NCI-H187 (cell line): Measurements from ENCODE around the gene WBP11.
"Not testable (repeated sequence)": the region's sequence is repeated elsewhere in the genome, so short reads cannot be mapped to it uniquely, and the experiment has no call there.

Experiments used
- DNase-seq, 2 experiments: peaks; one replicate each; lab custom pipeline; 2025; lab: John Stamatoyannopoulos, UW

The WBP11 gene

DNA sequence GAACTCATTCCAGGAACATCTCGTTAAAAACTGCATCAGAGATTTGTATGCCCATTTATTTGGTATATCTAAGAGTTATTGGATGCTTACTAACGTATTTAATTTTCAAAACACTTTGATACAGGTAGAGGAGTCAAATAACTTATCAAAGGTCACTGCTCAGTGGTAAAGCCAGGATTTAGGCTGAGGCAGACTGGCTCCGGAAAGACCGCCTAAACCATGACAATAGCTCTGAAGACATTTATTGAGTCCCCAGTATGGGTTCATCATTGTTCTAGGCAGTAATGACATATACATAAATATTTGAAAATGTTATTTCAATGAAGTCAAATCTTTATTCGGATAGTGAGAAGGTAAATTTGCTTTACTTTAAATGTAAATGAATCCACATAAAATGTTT, 30.3 kb downstream of the WBP11 start:
- DNase-seq: no peak

DNA sequence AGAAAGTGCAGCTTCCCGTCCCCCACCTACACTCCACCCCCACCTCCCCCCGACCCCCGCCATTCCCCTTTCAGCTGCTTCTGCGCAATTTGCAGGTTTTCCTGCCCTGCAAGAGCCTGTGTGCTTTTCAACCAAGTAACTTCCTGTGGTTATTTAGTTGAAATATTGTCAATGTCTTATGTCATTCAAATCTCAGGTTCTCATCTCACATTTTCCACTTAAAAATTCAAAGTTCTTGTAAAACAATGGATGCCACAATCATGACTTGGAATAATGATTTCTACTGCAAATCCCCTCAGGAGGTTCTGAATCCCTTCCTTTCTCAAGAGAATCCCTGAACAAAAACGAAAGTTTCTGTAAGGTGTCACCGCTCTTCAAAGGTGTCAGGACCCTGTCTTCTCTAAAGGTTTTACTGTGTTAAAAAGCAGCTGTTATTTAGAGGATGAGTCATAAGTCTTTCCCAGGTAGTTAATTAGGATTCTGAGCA, 31.6 kb downstream of the WBP11 start:
- no peak for DNase-seq

DNA sequence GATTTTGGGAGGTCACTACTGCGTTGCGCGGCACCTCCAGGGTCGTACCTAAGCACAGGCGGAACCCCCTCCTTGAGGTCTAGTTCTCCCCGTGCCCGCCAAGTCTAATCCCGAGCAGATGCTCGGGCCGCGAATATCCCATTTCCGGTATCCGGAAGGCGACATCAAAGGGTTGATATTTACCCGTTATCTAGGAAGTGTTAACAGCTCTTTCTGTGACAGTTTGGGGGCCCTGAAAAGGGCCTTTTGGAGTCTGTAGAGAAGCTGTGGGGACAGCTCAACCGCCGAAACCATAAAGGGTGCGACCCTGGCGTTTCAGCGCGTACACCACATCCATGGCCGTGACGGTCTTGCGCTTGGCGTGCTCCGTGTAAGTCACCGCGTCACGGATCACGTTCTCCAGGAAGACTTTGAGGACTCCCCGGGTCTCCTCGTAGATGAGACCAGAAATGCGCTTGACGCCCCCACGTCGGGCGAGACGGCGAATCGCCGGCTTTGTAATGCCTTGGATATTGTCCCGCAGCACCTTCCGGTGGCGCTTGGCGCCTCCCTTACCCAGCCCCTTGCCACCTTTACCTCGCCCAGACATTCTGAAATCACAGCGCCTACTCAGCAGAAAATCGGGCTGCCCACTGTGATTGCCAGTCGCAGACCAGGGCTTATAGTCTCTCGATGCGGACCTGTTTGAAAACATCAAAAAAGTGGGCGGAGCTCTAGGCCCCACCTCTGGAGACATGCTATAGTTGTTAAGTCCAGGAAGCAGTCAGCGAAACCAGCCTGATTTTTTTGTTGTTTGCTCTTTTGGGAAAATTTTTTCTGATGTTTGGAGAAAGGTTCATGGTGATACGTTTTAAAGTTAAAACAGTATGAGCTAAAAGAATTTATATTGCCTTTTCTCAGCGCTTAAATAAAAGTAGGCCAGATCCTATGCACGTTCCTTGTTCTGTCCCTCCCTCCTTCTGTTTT, 32.5 kb downstream of the WBP11 start:
- peak; percentile 82 to 94 for DNase-seq

DNA sequence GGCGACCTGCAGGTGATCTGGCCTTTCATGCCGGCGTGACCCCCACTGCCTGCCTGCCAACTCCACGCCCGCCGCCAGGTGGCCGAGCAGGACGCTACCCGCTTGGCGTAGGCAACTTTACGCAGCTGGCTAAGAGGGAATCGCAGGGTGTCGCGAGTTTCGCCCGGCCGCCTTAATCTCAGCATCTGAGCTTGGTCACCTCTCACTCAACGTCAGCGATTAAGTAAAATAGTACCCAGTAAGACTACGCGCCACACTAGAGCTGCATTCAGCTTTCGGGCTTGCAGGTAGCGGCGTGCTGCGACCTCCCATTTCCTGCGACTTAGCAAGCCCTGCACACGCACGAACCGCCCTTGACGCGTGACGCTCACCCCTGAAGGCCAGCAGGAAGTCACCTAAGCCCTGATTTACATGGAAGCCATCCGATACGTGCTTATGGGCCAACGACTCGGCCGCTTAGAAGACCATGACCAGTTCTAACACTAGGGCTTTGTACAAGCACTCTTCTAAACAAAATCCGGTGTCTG, 33.2 kb downstream of the WBP11 start:
- DNase-seq: peak; percentile 54 to 85

DNA sequence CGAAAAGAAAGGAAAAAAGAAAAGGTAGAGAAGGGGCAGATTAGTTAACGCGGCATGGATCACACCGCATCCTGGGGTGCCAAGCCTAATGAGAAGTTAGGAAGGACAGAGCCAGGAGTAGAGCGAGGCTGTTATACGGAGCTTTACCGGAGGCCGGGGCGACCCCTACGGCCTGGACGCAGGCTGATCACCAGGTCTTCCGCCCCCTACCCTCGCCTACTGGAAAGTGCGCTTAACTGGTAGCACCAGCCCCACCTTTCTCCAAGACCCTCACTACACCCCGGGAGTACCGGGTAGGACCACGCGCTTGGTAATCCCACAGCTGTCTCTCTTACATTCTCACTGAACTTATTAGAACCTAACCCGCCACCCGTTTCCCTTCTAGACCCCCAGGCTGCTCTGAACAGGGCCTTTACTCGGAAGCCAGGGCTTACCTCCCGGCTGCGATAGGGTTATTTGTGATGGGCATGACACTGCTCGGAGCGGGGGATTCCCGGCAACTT, 33.8 kb downstream of the WBP11 start:
- no peak for DNase-seq

DNA sequence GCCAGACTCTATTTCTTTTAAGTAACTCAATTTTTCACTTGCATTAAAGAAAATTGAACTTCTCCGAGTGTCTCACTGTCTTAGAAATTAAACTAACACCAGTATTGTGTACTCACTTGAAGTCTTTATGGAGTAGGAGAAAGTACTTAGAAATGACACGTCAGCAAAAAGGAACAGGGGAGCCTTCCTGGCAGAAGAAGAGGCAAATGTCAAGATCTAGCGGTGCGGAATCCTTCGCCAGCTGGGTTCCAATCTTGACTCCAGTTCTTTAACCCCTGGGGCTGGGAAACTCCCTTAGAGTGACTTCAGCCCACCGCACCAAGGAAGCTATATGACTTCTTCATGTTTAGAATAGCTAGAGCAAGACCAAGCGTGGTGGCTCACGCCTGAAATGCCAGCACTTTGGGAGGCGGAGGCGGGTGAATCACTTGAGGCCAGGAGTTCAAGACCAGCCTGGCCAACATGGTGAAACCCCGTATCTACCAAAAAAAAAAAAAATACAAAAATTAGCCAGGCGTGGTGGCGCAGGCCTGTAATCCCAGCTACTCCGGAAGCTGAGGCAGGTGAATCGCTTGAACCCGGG, 34.4 kb downstream of the WBP11 start:
- DNase-seq: no peak

DNA sequence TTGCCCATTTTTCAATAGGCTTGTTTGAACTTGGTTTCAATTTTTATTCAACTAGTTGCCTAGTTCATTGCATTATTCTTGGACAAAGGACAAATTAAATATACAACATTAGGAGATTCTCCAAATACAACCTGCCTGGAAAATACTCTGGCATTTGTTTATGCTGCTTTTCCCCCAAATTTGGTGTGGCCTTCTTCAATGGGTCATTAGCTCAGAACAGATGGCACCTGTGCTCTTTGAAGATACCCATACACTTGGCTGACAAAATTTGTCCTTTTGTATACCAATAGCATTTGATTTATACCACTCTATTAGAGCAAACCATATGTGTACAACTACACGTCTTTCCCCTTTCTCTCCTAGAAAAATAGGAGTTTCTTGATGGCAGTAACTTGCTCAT, 35.7 kb downstream of the WBP11 start:
- no peak for DNase-seq

DNA sequence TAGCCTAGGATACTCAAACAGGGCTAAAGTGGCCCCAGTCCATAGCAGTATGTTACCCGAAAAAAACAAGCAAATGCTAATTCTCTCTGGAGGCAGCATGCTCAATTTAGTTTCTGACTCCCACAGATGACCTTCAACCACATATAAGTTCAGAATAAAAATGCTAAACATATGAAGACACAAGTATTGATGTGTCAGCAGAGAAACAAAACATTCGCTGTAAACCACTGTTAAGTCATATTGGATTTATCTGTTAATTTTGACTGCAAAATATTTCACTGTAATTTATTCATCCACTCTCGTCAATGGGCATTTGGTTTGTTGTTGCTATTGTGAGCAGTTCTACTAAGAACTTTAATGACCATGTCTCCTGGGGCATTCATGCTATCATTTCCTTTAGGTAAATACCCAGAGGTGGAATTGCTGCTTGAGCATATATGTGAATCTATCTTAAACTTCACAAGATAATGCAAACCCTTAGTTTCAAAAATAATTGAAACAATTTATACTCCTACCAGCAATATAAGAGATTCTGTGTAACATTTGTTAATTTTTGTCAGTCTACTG, 36.5 kb downstream of the WBP11 start:
- no peak for DNase-seq

DNA sequence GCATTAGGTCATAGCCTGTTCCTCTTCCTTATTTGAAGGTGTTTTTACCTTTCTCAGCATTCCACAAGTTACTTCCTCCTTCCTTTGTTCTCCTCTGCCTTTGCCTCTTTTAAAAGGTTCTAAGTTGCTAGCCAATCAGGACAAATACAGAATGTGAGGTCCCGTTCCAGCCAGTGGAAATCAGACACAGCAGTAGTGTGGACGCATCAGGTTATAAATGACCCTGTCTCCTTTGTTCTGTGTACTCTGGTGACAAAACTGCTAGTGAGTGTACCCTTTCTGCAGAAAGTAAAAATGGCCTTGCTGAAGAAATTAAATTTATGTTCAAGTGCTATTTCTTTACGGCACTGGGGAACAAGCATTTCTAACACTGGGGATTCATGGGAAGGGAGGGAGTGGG, 37.3 kb downstream of the WBP11 start:
- not testable (repeated sequence) for DNase-seq

DNA sequence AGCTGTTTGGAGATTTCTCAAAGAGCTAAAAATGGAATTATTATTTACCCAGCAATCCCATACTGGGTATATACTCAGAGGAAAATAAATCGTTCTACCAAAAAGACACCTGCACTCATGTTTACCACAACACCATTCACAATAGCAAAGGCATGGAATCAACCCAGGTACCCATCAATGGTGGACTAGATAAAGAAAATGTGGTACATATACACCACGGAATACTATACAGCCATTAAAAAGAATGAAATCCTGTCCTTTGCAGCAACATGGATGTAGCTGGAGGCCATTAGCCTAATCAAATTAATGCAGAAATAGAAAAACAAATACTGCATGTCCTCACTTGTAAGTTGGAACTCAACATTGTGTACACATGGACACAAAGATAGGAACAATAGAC, 37.9 kb downstream of the WBP11 start:
- DNase-seq: no peak

DNA sequence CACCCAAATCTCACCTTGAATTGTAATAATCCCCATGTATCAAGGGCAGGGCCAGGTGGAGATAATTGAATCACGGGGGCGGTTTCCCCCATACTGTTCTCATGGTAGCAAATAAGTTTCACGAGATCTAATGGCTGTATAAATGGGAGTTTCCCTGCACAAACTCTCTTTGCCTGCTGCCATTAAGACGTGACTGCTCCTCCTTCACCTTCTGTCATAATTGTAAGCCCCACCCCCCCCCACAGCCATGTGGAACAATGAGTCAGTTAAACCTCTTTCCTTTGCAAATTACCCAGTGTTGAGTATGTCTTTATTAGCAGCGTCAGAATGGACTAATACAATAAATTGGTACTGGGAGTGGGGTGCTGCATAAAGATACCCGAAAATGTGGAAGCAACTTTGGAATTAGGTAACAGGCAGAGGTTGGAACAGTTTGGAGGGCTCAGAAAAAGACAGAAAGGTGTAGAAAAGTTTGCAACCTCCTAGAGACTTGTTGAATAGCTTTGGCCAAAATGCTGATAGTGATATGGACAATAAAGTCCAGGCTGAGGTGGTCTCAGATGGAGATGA, 43.5 kb downstream of the WBP11 start:
- DNase-seq: not testable (repeated sequence)

DNA sequence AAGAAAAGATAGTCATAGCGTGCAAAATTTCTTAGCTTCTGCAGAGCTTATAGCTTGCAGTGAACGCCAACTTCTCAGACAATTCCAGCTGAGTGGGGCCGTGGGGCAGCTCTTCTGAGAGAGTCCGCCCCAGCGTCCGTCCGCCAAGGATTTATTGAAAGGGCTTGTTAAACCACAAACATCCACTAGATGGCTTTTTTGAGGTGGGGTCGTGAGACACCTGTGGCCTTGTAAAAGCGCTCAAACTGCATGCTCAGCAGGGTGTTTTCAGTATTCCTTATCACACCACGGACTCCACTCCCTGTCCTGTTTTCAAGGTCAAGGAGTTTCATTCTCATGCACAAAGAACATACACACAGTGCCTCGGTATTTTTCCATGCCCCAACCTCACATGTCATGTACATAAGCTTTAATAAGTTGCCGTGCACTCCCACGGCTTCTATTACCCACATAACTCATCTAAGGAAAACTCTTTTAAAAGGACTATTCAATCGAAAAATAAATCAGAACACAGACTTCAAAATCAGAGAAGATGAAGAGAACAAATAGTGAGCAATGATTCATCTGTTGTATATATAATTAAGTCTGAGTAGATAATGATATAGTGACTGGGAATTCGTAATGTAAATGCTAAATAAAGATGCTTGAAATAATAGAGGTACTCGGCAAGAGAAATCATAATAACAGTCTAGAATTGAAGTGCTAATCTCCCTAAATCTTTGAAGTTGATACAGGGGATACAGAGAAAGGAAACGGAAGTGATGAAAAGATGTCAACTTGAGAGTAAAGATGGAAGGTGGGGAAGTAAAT, 46.7 kb downstream of the WBP11 start:
- no peak for DNase-seq

DNA sequence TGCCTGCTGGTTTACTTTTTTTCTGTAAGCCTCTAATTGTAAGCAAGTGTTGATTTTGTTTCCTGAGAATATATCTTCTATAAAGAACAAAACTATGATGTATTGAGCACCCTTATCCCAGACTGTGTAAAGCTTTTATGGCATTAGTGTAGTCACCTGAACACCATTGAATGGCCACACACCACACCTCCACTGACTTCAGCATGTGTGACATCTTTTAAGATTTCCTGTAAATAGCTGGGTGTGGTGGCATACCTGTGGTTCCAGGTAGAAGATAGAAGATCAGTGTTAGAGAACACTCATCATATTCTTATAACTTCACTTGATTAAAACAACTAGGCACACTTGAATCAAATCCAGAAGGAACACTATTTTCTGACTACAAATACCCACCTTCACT, 51.3 kb downstream of the WBP11 start:
- no peak for DNase-seq

DNA sequence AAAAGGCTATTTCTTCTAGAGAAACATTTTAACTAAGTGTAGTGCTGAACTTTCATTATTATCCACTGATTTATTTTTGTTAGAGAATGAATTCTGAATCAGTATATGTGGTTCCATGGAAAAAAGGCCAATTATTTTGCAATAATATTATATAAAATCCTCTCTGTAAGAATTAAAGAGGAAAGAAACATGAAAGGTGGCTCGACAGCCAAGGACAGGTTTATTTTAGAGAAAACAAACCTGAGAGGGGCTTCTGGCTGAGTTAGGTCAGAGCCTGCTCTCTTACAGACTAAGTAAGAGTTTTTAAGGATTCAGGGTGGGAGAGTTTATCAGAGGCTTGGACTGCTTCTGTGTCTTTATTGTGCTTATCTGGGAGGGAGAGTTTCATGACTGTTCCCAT, 60.2 kb downstream of the WBP11 start:
- no peak for DNase-seq

DNA sequence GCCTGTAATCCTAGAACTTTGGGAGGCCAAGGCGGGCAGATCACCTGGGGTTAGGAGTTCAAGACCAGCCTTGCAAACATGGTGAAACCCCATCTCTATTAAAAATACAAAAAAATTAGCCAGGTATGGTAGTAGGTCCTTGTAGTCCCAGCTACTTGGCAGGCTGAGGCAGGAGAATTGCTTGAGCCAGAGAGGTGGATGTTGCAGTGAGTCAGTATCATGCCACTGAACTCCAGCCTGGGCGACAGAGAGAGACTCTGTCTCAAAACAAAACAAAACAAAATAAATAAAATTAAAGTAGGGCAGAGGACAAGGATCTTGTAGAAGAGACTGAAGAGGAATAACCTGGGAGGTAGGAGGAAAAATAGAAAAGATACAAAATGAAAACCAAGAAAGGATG, 61.3 kb downstream of the WBP11 start:
- no peak for DNase-seq

DNA sequence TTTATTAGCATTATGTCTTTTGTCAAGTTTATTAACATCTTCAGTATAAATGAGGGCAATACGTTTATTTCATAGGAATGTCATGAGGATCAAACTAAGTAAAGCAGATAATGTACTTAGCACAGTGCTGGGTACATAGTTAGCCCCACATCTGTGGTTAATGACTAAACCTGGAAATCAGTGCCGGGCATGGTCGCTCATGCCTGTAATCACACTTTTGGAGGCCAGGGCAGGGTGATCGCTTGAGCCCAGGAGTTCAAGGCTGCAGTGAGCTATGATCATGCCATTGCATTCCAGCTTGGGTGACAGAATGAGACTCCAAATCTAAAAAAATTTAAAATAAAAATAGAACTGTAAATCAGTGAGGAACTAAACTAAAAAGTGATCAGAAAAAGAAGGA, 62.1 kb downstream of the WBP11 start:
- DNase-seq: no peak

DNA sequence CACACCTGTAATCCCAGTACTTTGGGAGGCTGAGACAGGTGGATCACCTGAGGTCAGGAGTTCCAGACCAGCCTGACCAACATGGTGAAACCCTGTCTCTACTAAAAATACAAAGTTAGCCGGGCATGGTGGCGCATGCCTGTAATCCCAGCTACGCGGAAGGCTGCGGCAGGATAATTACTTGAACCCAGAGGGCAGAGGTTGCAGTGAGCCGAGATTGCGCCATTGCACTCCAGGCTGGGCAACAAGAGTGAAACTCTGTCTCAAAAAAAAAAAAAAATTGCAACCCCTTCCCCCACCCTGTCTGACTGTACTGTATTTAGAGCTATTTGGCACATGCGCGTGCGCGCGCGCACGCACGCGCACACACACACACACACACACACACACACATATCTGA, 66.8 kb downstream of the WBP11 start:
- DNase-seq: not testable (repeated sequence)
